RKO (cell line): ENCODE data around the gene TIMP3.
"Not testable (repeated sequence)": the region's sequence is repeated elsewhere in the genome, so short reads cannot be mapped to it uniquely, and the experiment has no call there.

Source experiments
- DNase-seq: peaks from one replicate; pipeline ENCODE4 v3.0.0-alpha.2; 2016; ENCODE audit warnings: low spot score

Gene TIMP3

GRCh38 chr22:32801537-32802236, at the start of gene TIMP3:
TSS of gene TIMP3 (plus strand) at chr22:32801705. CDS start at chr22:32802002, 297 bp downstream.
- no peak for DNase-seq

DNA sequence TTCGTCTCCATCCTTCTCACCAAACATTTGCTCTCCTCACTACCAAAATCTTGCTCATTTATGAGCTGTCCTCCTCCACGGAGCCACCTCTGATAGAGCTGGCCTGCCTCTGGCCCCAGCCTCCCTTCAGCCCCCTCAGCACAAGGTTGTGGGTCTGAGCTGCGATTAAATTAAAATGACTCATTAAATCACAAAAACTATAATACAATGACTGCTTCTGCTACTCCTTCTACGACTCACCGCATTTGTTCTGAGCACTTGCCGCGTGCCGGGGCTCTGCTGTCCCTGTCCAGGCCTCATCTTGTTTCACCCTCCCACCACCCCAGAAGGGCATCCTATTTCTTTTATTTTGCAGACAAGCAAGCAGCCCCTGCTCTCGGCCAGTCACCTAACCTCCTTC, 49.2 kb upstream of the TIMP3 start:
- DNase-seq: no peak

GRCh38 chr22:32752816-32753520, 48.5 kb upstream of the TIMP3 start:
- DNase-seq: no peak

- no peak for DNase-seq
Measured at GRCh38 chr22:32753591-32753990, 47.9 kb upstream of the TIMP3 start.

DNA sequence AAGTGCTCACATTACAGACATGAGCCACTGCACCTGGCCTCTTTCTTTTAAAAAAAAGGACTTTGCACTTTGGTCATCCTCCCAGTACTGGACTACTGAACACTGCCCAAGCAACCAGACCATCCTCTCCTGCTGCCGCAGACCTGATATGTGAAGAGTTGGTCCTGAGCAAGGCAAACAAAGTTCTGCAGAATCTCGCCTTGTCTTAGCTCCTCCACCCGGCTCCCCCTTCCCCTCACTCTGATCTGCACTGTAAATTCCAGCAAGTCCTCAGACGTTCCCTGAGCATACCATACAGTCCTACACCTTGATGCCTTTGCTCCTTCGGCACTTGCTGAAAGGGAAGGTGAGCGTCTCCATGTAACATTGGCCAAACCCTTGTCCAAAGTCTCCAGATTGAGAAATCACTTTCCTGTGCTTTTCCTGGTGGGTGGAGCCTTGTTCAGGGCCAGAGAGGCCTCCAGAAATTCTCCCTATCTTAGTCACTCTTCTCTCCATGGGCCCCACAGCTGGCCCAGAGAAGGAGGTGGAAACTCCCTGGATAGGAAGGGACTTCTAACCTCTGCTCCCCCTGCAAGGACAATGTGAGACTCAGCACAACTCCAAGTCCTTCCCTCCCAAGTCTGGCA, 47.0 kb upstream of the TIMP3 start:
- no peak for DNase-seq

- DNase-seq: not testable (repeated sequence)
Measured at GRCh38 chr22:32757086-32757762, 44.3 kb upstream of the TIMP3 start.

- DNase-seq: no peak
Measured at GRCh38 chr22:32758866-32759385, 42.6 kb upstream of the TIMP3 start.

DNA sequence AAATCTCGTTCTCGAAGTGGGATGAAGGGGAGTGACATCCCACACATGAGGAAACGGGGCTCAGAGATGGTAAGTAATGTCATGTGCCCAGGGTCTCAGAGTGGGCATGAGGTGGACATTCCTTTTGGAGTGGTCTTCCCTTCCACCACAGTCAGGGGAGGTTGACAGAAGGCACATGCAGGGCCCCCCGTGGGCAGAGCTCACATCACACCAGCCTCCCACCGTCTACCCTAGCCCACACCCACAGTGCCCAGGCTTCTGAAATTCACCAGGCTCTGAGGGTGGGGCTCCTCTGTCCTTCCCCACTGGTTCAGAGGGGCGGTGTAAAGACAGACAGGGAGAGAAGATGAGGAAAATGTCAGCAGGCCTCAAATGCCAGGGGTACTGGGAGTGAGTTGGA, 41.1 kb upstream of the TIMP3 start:
- no peak for DNase-seq

DNA sequence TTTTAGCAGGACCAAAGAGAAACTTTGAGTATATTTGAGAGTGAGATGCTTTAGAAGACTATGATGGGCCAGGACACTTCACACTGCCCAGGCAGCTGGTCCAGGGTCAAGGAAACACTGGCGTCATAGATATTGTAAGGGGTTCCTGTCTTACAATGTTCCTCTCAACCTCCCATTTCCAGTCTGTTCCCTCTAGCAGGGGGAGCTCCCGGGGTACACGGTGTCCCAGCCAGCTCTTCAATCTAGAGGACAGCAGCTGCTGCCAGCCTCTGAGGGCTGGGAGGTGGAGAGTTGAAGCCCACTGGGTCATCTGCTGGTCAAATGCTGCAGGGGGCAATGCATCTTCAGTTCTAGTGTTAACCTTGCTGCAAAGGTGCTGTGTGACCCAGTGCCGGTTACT, 40.7 kb upstream of the TIMP3 start:
- no peak for DNase-seq

GRCh38 chr22:32761251-32761903, 40.1 kb upstream of the TIMP3 start:
- no peak for DNase-seq

GRCh38 chr22:32764330-32765131, 37.0 kb upstream of the TIMP3 start:
- DNase-seq: peak; percentile 1

GRCh38 chr22:32765132-32765618, 36.3 kb upstream of the TIMP3 start:
- DNase-seq: no peak

GRCh38 chr22:32771756-32772155, 29.7 kb upstream of the TIMP3 start:
- no peak for DNase-seq

- peak; percentile 41 for DNase-seq
Measured at GRCh38 chr22:32775957-32776356, 25.5 kb upstream of the TIMP3 start.

GRCh38 chr22:32776397-32776796, 25.1 kb upstream of the TIMP3 start:
- no peak for DNase-seq

DNA sequence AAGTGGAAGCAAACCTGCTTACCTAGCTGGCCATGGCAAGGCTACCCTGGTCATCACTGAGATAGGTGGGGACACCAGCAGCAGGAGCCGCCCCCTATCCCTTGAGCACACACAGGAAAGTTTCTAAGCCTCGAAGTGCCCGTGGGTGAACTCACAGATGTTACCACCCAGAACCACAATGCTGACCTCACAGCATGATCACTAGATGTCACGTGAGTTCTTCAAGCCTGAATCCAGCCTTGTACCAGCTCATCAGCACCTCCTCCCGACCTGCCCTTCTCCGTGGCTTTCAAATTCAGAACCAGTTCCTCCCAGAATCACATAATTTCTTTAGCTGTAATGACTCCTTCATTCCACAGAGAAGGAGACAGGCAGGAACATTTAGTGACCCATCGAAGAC, 24.7 kb upstream of the TIMP3 start:
- DNase-seq: no peak

GRCh38 chr22:32777987-32778386, 23.5 kb upstream of the TIMP3 start:
- no peak for DNase-seq

- no peak for DNase-seq
Measured at GRCh38 chr22:32780726-32781310, 20.7 kb upstream of the TIMP3 start.

DNA sequence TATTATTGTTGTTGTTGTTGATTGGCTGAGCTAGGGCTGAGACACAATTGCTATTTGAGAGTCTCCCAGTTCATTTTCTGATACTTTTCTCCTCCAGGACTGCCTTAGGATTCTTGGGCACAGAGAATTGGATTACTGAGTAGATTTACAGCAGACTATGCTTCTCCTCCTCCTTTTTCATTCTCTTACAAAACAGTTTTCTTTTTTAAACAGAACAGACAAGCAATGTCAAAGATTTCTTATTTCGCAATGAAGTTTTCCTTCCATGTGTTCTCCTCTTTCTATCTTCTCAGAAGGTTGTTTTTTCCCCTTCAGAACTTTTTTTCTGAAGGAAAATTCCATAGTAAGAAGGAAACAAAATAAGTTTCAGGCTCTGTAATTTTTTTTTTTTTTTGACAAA, 19.8 kb upstream of the TIMP3 start:
- no peak for DNase-seq

DNA sequence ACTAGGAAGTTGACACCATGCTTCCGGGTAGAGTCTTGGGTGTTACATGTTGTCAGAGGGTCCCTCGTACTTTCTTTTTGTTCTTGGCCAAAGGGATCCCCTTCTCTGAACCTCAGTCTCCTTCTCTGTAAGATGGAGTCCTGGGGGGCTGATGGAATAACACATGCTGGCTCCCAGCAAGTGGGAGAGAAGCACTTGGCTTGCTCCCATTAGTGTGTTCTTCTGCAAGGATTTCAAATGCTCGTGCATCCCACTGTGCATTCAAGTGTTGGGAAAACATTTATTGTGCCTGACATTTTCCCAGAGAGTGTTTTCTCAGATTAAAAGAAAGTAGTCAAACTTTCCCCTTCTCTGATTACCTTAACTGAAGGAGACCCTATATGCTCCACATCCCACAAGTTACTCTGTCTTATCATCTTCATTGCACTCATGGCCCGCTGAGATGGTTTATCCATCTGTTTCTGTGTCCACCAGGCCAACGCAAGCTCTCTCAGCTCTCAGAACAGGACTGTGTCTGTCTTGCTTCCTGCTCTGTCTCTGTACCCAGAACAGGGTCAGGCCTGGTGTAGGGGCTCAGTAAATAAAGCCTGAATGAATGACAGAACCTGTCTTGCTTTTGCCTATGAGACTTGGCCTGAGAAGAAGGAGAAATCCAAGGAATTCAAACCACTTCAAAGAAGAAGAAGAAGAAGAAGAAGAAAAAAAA, 16.0 kb upstream of the TIMP3 start:
- DNase-seq: no peak
